Glutamatergic neuron (in vitro differentiated cells): ENCODE measurements around the gene SCNM1. TPM values are rescaled to one million over a fixed set of nuclear protein-coding genes. Genes with fewer than 3 reads are reported as not detected.

ENCODE experiments used
- DNase-seq: peaks from one replicate; pipeline ENCODE4 v3.0.0; 2022
- H3K27ac Mint-ChIP-seq: one replicate; pipeline ENCODE4 v1.8.0; 2020; ENCODE audit warnings: mild to moderate bottlenecking, mixed read lengths, inconsistent platforms; ENCODE audit not compliant: unreplicated experiment
- H3K27me3 Mint-ChIP-seq: one replicate; pipeline ENCODE4 v1.8.0; 2020; ENCODE audit warnings: mild to moderate bottlenecking, moderate library complexity, mixed read lengths, inconsistent platforms; ENCODE audit not compliant: unreplicated experiment
- H3K36me3 Mint-ChIP-seq: one replicate; pipeline ENCODE4 v1.8.0; 2020; ENCODE audit warnings: mild to moderate bottlenecking, mixed read lengths, inconsistent platforms; ENCODE audit not compliant: unreplicated experiment
- H3K4me1 Mint-ChIP-seq: one replicate; pipeline ENCODE4 v1.8.0; 2020; ENCODE audit warnings: mild to moderate bottlenecking, low read depth, mixed read lengths, inconsistent platforms; ENCODE audit not compliant: unreplicated experiment
- H3K4me3 Mint-ChIP-seq: one replicate; pipeline ENCODE4 v1.8.0; 2020; ENCODE audit warnings: mild to moderate bottlenecking, mixed read lengths, inconsistent platforms; ENCODE audit not compliant: unreplicated experiment
- H3K9me3 Mint-ChIP-seq: one replicate; pipeline ENCODE4 v1.8.0; 2020; ENCODE audit warnings: mild to moderate bottlenecking, moderate library complexity, mixed read lengths, inconsistent platforms; ENCODE audit not compliant: unreplicated experiment
- total RNA-seq: library from RNA; stranded (reverse); fragmentation: NEBNext Ultra II Directional; extraction: Animal tissue kit (Norgen Biotek cat#: 25700); gene quantifications from one replicate; pipeline ENCODE4 v1.2.1, GENCODE V29; 2021; ENCODE audit not compliant: unreplicated experiment
- TF ChIP-seq, protein P1 (sequence below): fragments of 200-600 bp; sonication (generic); IDR thresholded peaks from one replicate; pipeline ENCODE4 v1.5.0; 2021; ENCODE audit not compliant: partially characterized antibody, unreplicated experiment

SCNM1 gene
- total RNA-seq, 1 donor from 2014 or later, result 44.2 TPM

DNA sequence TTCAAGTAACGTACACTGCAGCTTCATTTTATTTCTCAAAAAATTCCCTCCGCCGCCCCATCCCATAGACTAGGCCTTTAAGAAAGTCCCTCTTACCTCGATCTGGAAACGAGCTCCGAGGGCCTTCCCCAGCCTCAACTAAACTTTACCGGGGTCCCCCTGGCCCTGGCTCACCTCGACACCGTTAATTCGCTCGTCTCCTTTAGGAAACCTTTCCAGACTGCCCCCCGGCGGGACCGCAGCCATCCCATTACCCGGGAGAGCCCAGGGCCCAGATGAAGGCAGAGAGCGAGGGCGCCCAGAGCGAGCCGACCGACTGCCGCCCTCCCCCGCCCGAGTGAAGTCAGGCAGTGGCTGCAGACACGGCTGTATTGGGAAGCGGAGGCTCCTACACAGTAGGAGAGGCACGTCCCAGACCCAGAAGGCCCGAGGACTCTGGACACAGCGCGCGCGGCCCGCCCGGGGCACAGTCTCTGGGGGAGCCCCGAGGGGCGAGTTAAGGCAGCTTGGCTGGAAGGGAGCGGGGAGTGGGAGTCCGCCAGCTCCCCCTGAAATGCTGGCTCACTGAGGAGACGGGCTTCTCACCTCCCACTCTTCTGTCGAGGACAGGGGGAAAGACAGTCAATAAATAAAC, 34.1 kb upstream of the SCNM1 start:
- peaks cover 13% of the 10 kb centered on the region for H3K9me3 Mint-ChIP-seq
- H3K4me1 Mint-ChIP-seq, result peaks cover 11% of the 10 kb centered on the region
- H3K27me3 Mint-ChIP-seq, result peaks cover 20% of the 10 kb centered on the region
- H3K4me3 Mint-ChIP-seq, result peak overlapping the region; percentile 73
- no peak overlapping the region for H3K27ac Mint-ChIP-seq
- peaks cover 12% of the 10 kb centered on the region for H3K36me3 Mint-ChIP-seq
- TF ChIP-seq, protein P1, sequence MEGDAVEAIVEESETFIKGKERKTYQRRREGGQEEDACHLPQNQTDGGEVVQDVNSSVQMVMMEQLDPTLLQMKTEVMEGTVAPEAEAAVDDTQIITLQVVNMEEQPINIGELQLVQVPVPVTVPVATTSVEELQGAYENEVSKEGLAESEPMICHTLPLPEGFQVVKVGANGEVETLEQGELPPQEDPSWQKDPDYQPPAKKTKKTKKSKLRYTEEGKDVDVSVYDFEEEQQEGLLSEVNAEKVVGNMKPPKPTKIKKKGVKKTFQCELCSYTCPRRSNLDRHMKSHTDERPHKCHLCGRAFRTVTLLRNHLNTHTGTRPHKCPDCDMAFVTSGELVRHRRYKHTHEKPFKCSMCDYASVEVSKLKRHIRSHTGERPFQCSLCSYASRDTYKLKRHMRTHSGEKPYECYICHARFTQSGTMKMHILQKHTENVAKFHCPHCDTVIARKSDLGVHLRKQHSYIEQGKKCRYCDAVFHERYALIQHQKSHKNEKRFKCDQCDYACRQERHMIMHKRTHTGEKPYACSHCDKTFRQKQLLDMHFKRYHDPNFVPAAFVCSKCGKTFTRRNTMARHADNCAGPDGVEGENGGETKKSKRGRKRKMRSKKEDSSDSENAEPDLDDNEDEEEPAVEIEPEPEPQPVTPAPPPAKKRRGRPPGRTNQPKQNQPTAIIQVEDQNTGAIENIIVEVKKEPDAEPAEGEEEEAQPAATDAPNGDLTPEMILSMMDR, result no peak
- DNase-seq, result peak; percentile 60

DNA sequence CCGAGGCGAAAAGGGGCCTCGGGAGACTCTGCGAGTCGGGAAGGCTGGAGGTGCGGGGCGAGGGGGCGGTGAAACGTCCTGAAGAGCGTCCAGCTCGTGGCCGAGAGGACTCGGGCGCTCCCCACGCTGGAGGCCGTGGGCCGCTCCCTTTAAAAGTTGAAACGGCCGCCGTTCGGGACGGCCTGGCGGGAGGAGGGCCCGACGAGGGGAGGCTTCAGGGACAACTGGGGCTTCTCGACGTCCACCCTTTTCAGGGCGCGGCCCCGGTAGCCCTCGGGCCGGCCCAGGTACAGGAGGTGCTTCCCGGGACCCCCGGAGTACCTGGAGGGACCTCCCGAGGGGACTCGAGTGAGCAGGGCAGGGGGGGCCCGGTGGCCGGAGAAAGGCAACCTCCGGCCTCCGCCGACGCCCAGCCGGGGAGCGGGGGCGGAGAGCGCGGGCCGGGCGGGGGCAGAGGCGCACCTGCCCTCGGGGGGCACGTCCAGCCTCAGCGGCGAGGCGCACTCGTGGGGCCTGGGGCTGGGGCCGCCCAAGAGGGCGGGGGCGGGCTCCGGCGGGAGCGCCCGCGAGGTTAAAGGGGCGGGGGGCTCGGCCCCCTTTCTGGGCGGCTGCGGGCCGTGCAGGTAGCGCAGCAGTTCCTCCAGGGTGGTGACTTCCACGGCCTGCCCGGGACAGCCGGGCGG, 33.5 kb upstream of the SCNM1 start:
- H3K9me3 Mint-ChIP-seq, result peaks cover 13% of the 10 kb centered on the region
- peaks cover 24% of the 10 kb centered on the region for H3K27me3 Mint-ChIP-seq
- H3K4me1 Mint-ChIP-seq, result peaks cover 11% of the 10 kb centered on the region
- TF ChIP-seq, protein P1, result no peak
- peak overlapping the region; percentile 73 for H3K4me3 Mint-ChIP-seq
- no peak overlapping the region for H3K27ac Mint-ChIP-seq
- peaks cover 13% of the 10 kb centered on the region for H3K36me3 Mint-ChIP-seq
- DNase-seq, result no peak

DNA sequence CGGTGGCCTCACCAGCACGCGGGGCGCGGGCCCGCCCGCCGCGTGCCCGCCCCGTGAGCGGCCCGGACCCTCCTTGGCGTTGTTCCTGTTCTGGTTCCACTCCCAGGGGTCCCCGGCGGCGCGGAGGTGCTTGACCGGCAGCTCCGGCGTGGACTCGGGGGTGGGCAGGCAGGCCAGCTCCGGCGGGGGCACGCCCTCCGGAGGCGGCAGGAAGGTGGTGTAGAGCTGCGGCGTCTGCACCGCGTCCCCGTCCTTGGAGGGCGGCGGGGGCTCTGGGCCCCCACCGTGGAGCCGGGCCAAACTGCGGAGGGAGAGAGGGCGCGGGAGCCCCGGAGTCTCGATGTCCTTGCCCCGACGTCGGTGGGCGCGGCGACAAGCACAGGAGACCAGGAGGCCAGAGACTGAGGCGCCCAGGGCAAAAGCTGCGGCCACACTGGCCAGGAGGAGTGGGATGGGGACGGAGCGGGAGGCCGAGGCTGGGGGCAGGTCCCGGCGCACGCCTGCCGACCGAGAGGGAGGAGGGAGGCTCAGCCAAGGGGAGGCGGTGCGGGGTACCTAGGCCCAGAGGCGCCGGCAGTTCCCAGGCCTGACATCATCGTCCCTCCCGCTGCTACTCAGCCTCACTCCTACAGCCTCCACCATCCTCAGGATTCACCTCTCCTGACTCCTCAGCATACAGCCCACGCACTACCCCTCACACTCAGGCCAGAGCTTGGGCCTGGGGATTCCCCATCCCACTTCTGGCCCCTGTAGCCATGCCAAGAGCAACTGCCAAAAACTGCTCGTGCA, 32.7 kb upstream of the SCNM1 start:
- Mint-ChIP-seq H3K27me3 (peaks cover 24% of the 10 kb centered on the region), H3K4me3 (peak overlapping the region; percentile 69), H3K36me3 (peaks cover 13% of the 10 kb centered on the region), H3K27ac (no peak overlapping the region), H3K9me3 (peaks cover 13% of the 10 kb centered on the region), H3K4me1 (peaks cover 11% of the 10 kb centered on the region)
- DNase-seq, result peak; percentile 46
- TF ChIP-seq, protein P1, result no peak

DNA sequence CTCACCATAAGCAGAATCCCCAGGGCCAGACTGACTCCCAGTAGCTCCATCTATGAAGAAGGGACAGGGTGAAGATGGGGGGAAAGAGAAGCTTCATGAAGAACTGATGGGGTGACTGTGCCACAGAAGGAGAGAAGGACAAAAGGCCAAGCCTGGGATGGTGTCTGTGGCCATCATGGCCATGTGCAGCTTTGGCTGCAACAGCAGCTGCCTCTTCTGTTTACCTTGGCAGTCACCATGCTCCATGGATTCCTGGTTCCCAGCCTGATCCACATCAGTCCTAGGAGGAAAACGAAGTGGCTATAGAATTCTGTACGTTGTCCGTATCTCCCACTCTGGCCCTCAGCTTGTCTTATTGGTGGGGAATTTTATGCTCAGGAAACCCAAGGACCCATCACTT, 31.5 kb upstream of the SCNM1 start:
- no peak for DNase-seq
- no peak overlapping the region for H3K27ac Mint-ChIP-seq
- peaks cover 24% of the 10 kb centered on the region for H3K27me3 Mint-ChIP-seq
- H3K36me3 Mint-ChIP-seq, result peaks cover 13% of the 10 kb centered on the region
- no peak overlapping the region for H3K4me3 Mint-ChIP-seq
- H3K4me1 Mint-ChIP-seq, result peaks cover 9% of the 10 kb centered on the region
- peaks cover 9% of the 10 kb centered on the region for H3K9me3 Mint-ChIP-seq
- TF ChIP-seq, protein P1, result no peak

DNA sequence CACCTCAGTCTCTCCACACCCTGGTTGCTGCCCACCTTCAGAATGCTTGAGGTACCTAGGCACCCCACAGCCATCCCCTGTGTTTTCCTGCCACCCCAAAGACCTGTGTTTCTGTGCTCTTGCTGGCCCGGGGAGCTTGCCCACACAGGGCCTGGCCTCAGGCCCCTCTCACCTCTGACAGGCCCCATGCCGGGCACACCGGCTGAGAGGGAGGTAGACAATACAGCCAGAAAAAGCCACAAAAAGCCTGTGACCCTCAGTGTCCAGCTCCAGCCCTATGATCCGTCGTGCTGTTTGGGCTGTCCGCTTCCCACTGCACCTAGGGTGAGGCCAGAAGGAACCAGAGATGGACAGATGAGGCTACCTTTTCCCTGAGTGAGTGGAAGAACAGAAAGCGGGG, 31.0 kb upstream of the SCNM1 start:
- no peak overlapping the region for H3K27ac Mint-ChIP-seq
- TF ChIP-seq, protein P1, result no peak
- peaks cover 9% of the 10 kb centered on the region for H3K9me3 Mint-ChIP-seq
- peaks cover 24% of the 10 kb centered on the region for H3K27me3 Mint-ChIP-seq
- peaks cover 9% of the 10 kb centered on the region for H3K4me1 Mint-ChIP-seq
- peaks cover 13% of the 10 kb centered on the region for H3K36me3 Mint-ChIP-seq
- H3K4me3 Mint-ChIP-seq, result no peak overlapping the region
- no peak for DNase-seq
